ENCODE data around the gene GDAP1L1.

DNA sequence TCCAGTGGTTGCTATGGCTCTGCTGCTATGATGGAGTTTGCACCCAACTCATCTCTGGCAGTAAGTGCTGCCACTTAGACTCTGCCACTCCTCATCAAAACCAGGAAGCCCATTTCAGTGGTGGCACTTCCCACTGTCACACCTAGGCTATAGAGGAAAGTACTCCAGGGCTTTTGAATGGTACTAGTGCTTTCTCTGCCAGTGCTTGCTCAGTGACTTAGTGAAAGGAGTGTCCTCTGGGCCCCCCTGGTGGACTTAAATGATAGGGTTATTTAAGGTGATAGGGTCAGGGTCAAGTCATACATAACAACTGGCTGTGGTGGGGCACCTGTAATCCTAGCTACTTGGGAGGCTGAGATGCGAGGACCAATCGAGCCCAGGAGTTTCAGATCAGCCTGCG, 41.1 kb downstream of the GDAP1L1 start:
- TF ChIP-seq, protein P1, sequence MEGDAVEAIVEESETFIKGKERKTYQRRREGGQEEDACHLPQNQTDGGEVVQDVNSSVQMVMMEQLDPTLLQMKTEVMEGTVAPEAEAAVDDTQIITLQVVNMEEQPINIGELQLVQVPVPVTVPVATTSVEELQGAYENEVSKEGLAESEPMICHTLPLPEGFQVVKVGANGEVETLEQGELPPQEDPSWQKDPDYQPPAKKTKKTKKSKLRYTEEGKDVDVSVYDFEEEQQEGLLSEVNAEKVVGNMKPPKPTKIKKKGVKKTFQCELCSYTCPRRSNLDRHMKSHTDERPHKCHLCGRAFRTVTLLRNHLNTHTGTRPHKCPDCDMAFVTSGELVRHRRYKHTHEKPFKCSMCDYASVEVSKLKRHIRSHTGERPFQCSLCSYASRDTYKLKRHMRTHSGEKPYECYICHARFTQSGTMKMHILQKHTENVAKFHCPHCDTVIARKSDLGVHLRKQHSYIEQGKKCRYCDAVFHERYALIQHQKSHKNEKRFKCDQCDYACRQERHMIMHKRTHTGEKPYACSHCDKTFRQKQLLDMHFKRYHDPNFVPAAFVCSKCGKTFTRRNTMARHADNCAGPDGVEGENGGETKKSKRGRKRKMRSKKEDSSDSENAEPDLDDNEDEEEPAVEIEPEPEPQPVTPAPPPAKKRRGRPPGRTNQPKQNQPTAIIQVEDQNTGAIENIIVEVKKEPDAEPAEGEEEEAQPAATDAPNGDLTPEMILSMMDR (conservative IDR thresholded peaks at IDR 0.05) = no peak
- TF ChIP-seq ZFX (IDR thresholded peaks at IDR 0.05) = no peak
